Measurements from ENCODE around the gene CRCP.
"Not testable (repeated sequence)": the region's sequence is repeated elsewhere in the genome, so short reads cannot be mapped to it uniquely, and the experiment has no call there.

CRCP gene

GRCh38 chr7:66173856-66174255 lies 59.2 kb downstream of the CRCP start:
- no peak overlapping the region for H3K4me3 ChIP-seq (ENCODE audit: low read depth, low read length)
- peak; percentile 21 for DNase-seq
- H3K36me3 ChIP-seq (replicated peaks): no peaks in the 10 kb centered on the region
- in situ Hi-C loops (cut with HindIII; ENCODE audit: low pct_ligation_motif_present, low sequenced_read_pairs): no loop called here
- no peak overlapping the region for H3K27ac ChIP-seq
- no peak for TF ChIP-seq CTCF (IDR thresholded peaks at IDR 0.05; ENCODE audit: low read depth, low read length, missing control alignments)
- H3K27me3 ChIP-seq (replicated peaks): no peaks in the 10 kb centered on the region

GRCh38 chr7:66175006-66175405 lies 60.4 kb downstream of the CRCP start:
- H3K27ac ChIP-seq; H3K4me3 ChIP-seq (ENCODE audit: low read depth, low read length); DNase-seq; H3K36me3 ChIP-seq (replicated peaks); H3K27me3 ChIP-seq (replicated peaks); in situ Hi-C loops (cut with HindIII; ENCODE audit: low pct_ligation_motif_present, low sequenced_read_pairs): not testable (repeated sequence)

- no peaks in the 10 kb centered on the region for H3K36me3 ChIP-seq (replicated peaks)
- in situ Hi-C loops (cut with HindIII; ENCODE audit: low pct_ligation_motif_present, low sequenced_read_pairs): no loop called here
- no peak for TF ChIP-seq CTCF (IDR thresholded peaks at IDR 0.05; ENCODE audit: low read depth, low read length, missing control alignments)
- no peak overlapping the region for H3K27ac ChIP-seq
- DNase-seq: no peak
- no peaks in the 10 kb centered on the region for H3K27me3 ChIP-seq (replicated peaks)
- no peak overlapping the region for H3K4me3 ChIP-seq (ENCODE audit: low read depth, low read length)
These were observed 62.3 kb downstream of the CRCP start for GRCh38 chr7:66176914-66177313.

GRCh38 chr7:66178258-66178657 lies 63.6 kb downstream of the CRCP start:
- no peak for DNase-seq
- Histone ChIP-seq H3K4me3 (ENCODE audit: low read depth, low read length) (no peak overlapping the region), H3K27ac (no peak overlapping the region), H3K27me3 (replicated peaks) (no peaks in the 10 kb centered on the region), H3K36me3 (replicated peaks) (no peaks in the 10 kb centered on the region)
- no peak for TF ChIP-seq CTCF (IDR thresholded peaks at IDR 0.05; ENCODE audit: low read depth, low read length, missing control alignments)
- in situ Hi-C loops (cut with HindIII; ENCODE audit: low pct_ligation_motif_present, low sequenced_read_pairs): no loop called here

- H3K27ac ChIP-seq: no peak overlapping the region
- no peaks in the 10 kb centered on the region for H3K27me3 ChIP-seq (replicated peaks)
- H3K4me3 ChIP-seq (ENCODE audit: low read depth, low read length): no peak overlapping the region
- no peak for TF ChIP-seq CTCF (IDR thresholded peaks at IDR 0.05; ENCODE audit: low read depth, low read length, missing control alignments)
- H3K36me3 ChIP-seq (replicated peaks): no peaks in the 10 kb centered on the region
- in situ Hi-C loops (cut with HindIII; ENCODE audit: low pct_ligation_motif_present, low sequenced_read_pairs): no loop called here
- no peak for DNase-seq
These were observed 66.7 kb downstream of the CRCP start for GRCh38 chr7:66181329-66181728.

- DNase-seq: no peak
- no peaks in the 10 kb centered on the region for H3K36me3 ChIP-seq (replicated peaks)
- in situ Hi-C loops (cut with HindIII; ENCODE audit: low pct_ligation_motif_present, low sequenced_read_pairs): no loop called here
- H3K4me3 ChIP-seq (ENCODE audit: low read depth, low read length): no peak overlapping the region
- no peaks in the 10 kb centered on the region for H3K27me3 ChIP-seq (replicated peaks)
- no peak overlapping the region for H3K27ac ChIP-seq
- TF ChIP-seq CTCF (IDR thresholded peaks at IDR 0.05; ENCODE audit: low read depth, low read length, missing control alignments): no peak
These were observed 67.2 kb downstream of the CRCP start for GRCh38 chr7:66181845-66182244.
